Heart left ventricle (tissue), 16 donors: ENCODE results near the gene SLC9A4. TPM values are rescaled to one million over a fixed set of nuclear protein-coding genes. Genes with fewer than 3 reads are reported as not detected.

Experiments used
- ATAC-seq, 4 donors: fragments of 200-7000 bp; cut with Tn5 transposase; one replicate each; pipeline ENCODE4 v1.9.1; 2020 to 2022; ENCODE audit warnings: moderate library complexity in 4 of 4, mild to moderate bottlenecking in 3 of 4, moderate number of reproducible peaks in 1 of 4
- DNase-seq, 5 donors: peaks; one replicate each; pipeline ENCODE4 v3.0.0-alpha.2; 2020
- H3K27ac ChIP-seq, 12 donors: fragments of 200-600 bp; sonication (generic) in 4 of 12; one replicate each; pipeline versions ENCODE4 v1.5.0 to v1.8.0; 2016 to 2022; ENCODE audit warnings: mild to moderate bottlenecking in 2 of 12
- H3K27me3 ChIP-seq, 9 donors: fragments of 200-600 bp; sonication (generic) in 2 of 9; one replicate each; pipeline versions ENCODE4 v1.5.1 to v1.8.0; 2016 to 2022; ENCODE audit warnings: mild to moderate bottlenecking in 3 of 9
- H3K36me3 ChIP-seq, 9 donors: fragments of 200-600 bp; sonication (generic) in 2 of 9; one replicate each; pipeline versions ENCODE4 v1.5.0 to v1.8.0; 2018 to 2022; ENCODE audit warnings: mild to moderate bottlenecking in 2 of 9
- H3K4me1 ChIP-seq, 12 donors: fragments of 200-600 bp; sonication (generic) in 4 of 12; one replicate each; pipeline versions ENCODE4 v1.5.0 to v1.8.0; 2016 to 2022; ENCODE audit warnings: mild to moderate bottlenecking in 3 of 12
- H3K4me3 ChIP-seq, 12 donors: fragments of 200-600 bp; sonication (generic) in 4 of 12; one replicate each; pipeline versions ENCODE4 v1.5.0 to v1.8.0; 2017 to 2022; ENCODE audit warnings: mild to moderate bottlenecking in 9 of 12, moderate library complexity in 4 of 12
- H3K9me3 ChIP-seq, 12 donors: fragments of 200-600 bp; sonication (generic) in 4 of 12; one replicate each; pipeline versions ENCODE4 v1.5.0 to v1.8.0; 2016 to 2022; ENCODE audit warnings: mild to moderate bottlenecking in 1 of 12
- CTCF ChIP-seq, 12 donors: fragments of 200-600 bp; sonication (generic) in 4 of 12; IDR thresholded peaks; one replicate each; pipeline versions ENCODE4 v1.5.0 to v1.8.0; 2018 to 2022; ENCODE audit warnings: antibody characterized with exemption in 12 of 12, mild to moderate bottlenecking in 5 of 12
- POLR2A ChIP-seq, 2 donors: fragments of 450-650 bp; IDR thresholded peaks; one replicate each; pipeline ENCODE4 v1.6.1; 2017; ENCODE audit warnings: antibody characterized with exemption in 2 of 2, mild to moderate bottlenecking in 2 of 2, moderate library complexity in 2 of 2
- WGBS, 4 donors: extraction: QIAGEN DNeasy Blood & Tissue Kit in 2 of 4; methylation state at CpG; one replicate each; pipeline versions ENCODE4 v1.1.5 to v1.1.7; 2013 to 2018; 5-methylcytosine and 5-hydroxymethylcytosine counted together
- intact Hi-C, 10 donors: fragments of 100-400 bp; cut with DNase I; formaldehyde crosslinking; loops; one replicate each; pipeline versions ENCODE4 v1.11.1 to v1.14.2; 2022
- polyA plus RNA-seq, 2 donors: library from polyadenylated mRNA; stranded (reverse); fragments of 200-250 nt; gene quantifications; one replicate each; pipeline ENCODE4 v1.2.3, GENCODE V29; 2013
- total RNA-seq, 9 donors: library from RNA; depleted of rRNA in 2 of 9; stranded (reverse); fragments of >200 nt in 2 of 9; fragmentation: NEBNext Ultra II Directional in 3 of 9; extraction: Animal tissue kit (Norgen Biotek cat#: 25700) in 3 of 9; gene quantifications; one replicate each; pipeline versions ENCODE4 v1.1.0 to v1.2.4, GENCODE V29; 2016 to 2023
- donor health status: ischemic (EF 13 %, LVEDD 7.1; RV severe dilation, severe dysfunction).
- donor health status: healthy with polysubstance abuse.
- donor health status: DM: no; HTN: yes; CAD: no.
- donor health status: DM: no; HTN: no; CAD: no.
- donor health status: ischemic (EF 25% LVEDD 6.9; RV normal size, moderate dysfunction).
- donor health status: ischemic (EF 25% LVEDD 5.7; RV mildly dilated, moderate dysfunction).
- donor health status: healthy.
- donor health status: DM: yes; HTN: yes; CAD: no.
- donor health status: ischemic (EF 35%, LVEDD 5.7; RV mildly dilated, moderate dysfunction).
- donor health status: nonischemic (EF 11% LVEDD 7.7; RV severe dilation, severe dysfunction).
- donor health status: DM: yes; HTN: yes; CAD: no.
- donor health status: PGD.
- donor health status: ischemic (EF 29% LVEDD 5.4; RV normal size, mild dysfunction).
- donor health status: nonischemic (EF 23%, LVEDD 6.1; RV moderate dilation, normal function).

Gene SLC9A4
- total and polyA plus RNA-seq, 11 donors = not detected

DNA sequence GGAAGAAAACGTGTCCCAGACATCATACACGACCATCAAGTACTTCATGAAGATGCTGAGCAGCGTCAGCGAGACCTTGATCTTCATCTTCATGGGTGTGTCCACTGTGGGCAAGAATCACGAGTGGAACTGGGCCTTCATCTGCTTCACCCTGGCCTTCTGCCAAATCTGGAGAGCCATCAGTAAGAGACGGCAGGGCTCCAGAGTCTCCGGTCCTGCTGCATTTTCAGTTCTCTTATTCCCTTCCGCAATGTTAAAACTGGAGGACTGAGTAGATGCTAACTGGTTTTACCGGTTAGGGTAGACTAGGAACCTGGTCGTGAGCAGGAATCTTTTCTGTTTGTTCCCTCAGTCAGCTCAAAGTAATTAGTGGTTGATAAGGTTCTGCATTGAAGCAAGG, 32.3 kb downstream of the SLC9A4 start:
- DNase-seq (peak in 1 of 5 donors; percentile 31), ATAC-seq (no peak)
- intact Hi-C loops = no loop called here
- no peak overlapping the region for H3K27ac ChIP-seq
- peaks cover 0 to 8% (median 0%) of the 10 kb centered on the region in 12 donors for H3K9me3 ChIP-seq
- no peak overlapping the region for H3K4me3 ChIP-seq
- WGBS, 4 donors = 63 to 65% (median 63%) methylated on average over 10 of the region's 10 CpGs
- no peak for TF ChIP-seq CTCF (IDR thresholded peaks at IDR 0.05)
- no peak for TF ChIP-seq POLR2A (IDR thresholded peaks at IDR 0.05)
- H3K27me3 ChIP-seq = peaks cover 0 to 5% (median 0%) of the 10 kb centered on the region in 9 donors
- peaks cover 0 to 11% (median 0%) of the 10 kb centered on the region in 12 donors for H3K4me1 ChIP-seq
- H3K36me3 ChIP-seq = no peaks in the 10 kb centered on the region

GRCh38 chr2:102506743-102507142, 33.7 kb downstream of the SLC9A4 start:
- peaks cover 0 to 8% (median 0%) of the 10 kb centered on the region in 12 donors for H3K9me3 ChIP-seq
- 86 to 91% (median 90%) methylated on average over 5 of the region's 5 CpGs for WGBS, 4 donors
- TF ChIP-seq CTCF (IDR thresholded peaks at IDR 0.05) (no peak), POLR2A (IDR thresholded peaks at IDR 0.05) (no peak)
- no peak for DNase-seq
- no peak for ATAC-seq
- intact Hi-C loops = no loop called here
- no peak overlapping the region for H3K4me3 ChIP-seq
- H3K27ac ChIP-seq = no peak overlapping the region
- H3K27me3 ChIP-seq = peaks cover 0 to 5% (median 0%) of the 10 kb centered on the region in 9 donors
- peaks cover 0 to 11% (median 0%) of the 10 kb centered on the region in 12 donors for H3K4me1 ChIP-seq
- H3K36me3 ChIP-seq = no peaks in the 10 kb centered on the region

GRCh38 chr2:102508863-102509262, 35.8 kb downstream of the SLC9A4 start:
- DNase-seq (no peak), ATAC-seq (no peak)
- Histone ChIP-seq H3K27me3 (peaks cover 0 to 4% (median 0%) of the 10 kb centered on the region in 9 donors), H3K9me3 (peaks cover 0 to 8% (median 0%) of the 10 kb centered on the region in 12 donors), H3K36me3 (no peaks in the 10 kb centered on the region), H3K4me1 (peaks cover 0 to 11% (median 0%) of the 10 kb centered on the region in 12 donors), H3K4me3 (no peak overlapping the region), H3K27ac (no peak overlapping the region)
- no peak for TF ChIP-seq POLR2A (IDR thresholded peaks at IDR 0.05)
- TF ChIP-seq CTCF (IDR thresholded peaks at IDR 0.05) = no peak
- intact Hi-C loops = no loop called here
- WGBS, 4 donors = 42 to 53% (median 47%) methylated on average over 4 of the region's 4 CpGs

DNA sequence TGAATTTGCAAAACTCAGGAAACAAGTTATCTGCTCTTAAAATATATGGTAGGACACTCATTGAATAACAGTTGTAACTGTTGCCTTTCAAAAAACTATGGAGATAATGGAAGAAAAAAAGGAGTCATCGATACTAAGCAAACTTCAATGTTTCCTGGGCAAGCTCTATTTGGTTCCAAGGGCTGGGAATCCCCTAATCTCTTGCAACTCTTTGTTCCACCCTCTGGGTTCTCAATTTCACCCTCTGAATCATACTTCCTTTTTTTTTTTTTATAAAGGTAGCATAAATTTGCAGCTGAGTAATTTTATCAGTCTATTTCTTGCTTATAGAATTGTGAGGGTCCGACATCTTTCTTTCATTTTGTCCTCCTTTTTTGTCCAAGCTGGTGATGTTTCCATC, 36.7 kb downstream of the SLC9A4 start:
- no peak overlapping the region for H3K27ac ChIP-seq
- DNase-seq = no peak
- TF ChIP-seq POLR2A (IDR thresholded peaks at IDR 0.05) (no peak), CTCF (IDR thresholded peaks at IDR 0.05) (no peak)
- WGBS, 4 donors = 80 to 87% (median 82%) methylated on average over 2 of the region's 2 CpGs
- no peak for ATAC-seq
- peaks cover 0 to 11% (median 0%) of the 10 kb centered on the region in 12 donors for H3K4me1 ChIP-seq
- no peak overlapping the region for H3K4me3 ChIP-seq
- H3K36me3 ChIP-seq = no peaks in the 10 kb centered on the region
- H3K9me3 ChIP-seq = peaks cover 0 to 8% (median 0%) of the 10 kb centered on the region in 12 donors
- intact Hi-C loops = no loop called here
- H3K27me3 ChIP-seq = peaks cover 0 to 3% (median 0%) of the 10 kb centered on the region in 9 donors
